ES-I3 (cell line): ENCODE results near the gene DDHD1.
"Not testable (repeated sequence)": the region's sequence is repeated elsewhere in the genome, so short reads cannot be mapped to it uniquely, and the experiment has no call there.

ENCODE experiments used
- H3K36me3 ChIP-seq: 2 replicates; pipeline ENCODE4 v1.6.1; 2013; ENCODE audit warnings: mild to moderate bottlenecking, low read length, control low read depth, moderate library complexity; ENCODE audit not compliant: insufficient read depth
- H3K4me1 ChIP-seq: 2 replicates; pipeline ENCODE4 v1.6.1; 2013; ENCODE audit warnings: mild to moderate bottlenecking, control low read depth, low read length; ENCODE audit not compliant: insufficient read depth
- H3K9ac ChIP-seq: 2 replicates; pipeline ENCODE4 v1.6.1; 2013; ENCODE audit warnings: low read depth, mild to moderate bottlenecking, low read length, moderate library complexity
- H3K9me3 ChIP-seq: 2 replicates; pipeline ENCODE4 v1.6.1; 2013; ENCODE audit warnings: mild to moderate bottlenecking, low read length, moderate library complexity; ENCODE audit not compliant: control insufficient read depth, insufficient read depth

DDHD1 gene

DNA sequence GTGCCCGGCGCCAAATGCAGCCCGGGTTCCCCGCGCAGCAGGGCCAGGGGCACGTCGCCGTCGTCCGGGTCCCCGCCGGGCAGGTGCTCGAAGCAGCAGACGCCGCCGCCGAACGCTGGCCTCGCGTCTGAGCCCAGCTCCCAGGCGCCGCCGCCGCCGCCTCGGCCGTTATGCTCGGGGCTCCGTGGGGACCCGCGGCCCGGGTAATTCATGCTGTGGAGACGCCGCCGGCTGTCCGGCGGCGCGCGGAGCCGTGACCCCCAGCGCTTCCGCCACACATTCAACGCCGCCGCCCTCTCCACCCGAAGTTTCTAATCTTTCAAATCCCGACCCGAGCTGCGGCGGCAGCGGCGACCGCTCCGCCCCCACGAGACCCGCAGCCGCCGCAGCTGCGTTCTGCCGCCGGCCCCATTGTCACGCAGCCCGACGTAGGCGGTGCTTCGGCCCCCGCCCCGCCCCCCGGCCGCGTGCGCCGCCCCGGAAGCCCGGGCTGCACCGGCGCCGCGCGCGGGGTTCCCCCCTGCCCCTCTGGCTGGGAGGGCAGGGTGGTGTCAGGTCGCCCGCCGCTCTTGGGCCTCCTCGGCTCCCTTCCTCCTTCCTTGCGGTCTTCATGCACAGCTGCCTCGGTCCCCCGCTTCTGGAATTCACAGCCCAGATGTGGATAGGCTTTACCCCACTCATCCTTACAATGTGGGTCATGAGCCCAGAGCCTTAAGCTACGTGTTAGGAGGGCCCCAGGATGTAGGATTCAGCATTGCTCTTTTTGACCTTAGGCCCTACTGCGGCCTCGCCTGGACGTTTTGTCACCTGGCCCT lies at the start of gene DDHD1:
Gene DDHD1 (minus strand): TSS at position 437 of the 815 bp plus-strand sequence. CDS start 225 bp downstream, at position 212.
- H3K9me3 ChIP-seq: no peaks in the 10 kb centered on the region
- peak within 1 kb of the TSS; percentile 85 for H3K9ac ChIP-seq
- H3K36me3 ChIP-seq: no peaks in the 10 kb centered on the region
- H3K4me1 ChIP-seq: peaks cover 6% of the 10 kb centered on the region; the same call in 1 of the 2 replicates

DNA sequence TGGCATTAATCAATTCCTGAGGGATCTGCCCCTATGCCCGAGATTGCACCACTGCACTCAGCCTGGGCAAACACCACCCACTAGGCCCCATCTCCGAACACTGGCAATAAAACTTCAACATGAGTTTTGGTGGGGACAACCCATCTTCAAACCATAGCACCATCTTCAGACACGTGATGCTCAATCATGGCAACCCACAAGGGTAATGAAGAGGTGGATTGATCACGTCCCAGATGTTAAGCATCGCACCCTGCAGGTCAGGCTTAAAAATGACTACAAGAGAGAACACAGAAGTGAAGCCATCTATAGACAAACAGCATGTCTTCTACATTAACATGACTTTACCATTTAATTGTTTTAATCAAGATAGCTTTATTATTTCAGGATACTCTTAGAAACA lies 42.8 kb upstream of the DDHD1 start:
- no peaks in the 10 kb centered on the region for H3K9me3 ChIP-seq
- no peaks in the 10 kb centered on the region for H3K36me3 ChIP-seq
- no peak overlapping the region for H3K9ac ChIP-seq
- H3K4me1 ChIP-seq: no peaks in the 10 kb centered on the region

DNA sequence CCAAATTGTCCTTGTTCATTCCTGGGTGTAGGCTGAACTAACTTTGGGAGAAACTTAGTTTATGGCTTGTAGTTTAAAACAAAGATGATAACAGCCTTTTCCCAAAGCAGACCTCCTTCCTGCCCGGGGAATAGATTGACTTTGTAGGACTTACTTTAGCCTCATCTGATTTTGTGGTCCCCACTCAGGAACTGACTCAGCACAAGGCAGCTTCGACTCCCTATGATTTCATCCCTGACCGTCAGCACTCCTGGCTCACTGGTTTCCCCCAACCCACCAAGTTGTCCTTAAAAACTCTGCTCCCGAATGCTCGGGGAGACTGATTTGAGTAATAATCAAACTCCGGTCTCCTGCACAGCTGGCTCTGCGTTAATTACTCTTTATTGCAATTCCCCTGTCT lies 40.1 kb upstream of the DDHD1 start:
- Histone ChIP-seq H3K9me3 (no peaks in the 10 kb centered on the region), H3K9ac (no peak overlapping the region), H3K36me3 (no peaks in the 10 kb centered on the region), H3K4me1 (no peaks in the 10 kb centered on the region)

DNA sequence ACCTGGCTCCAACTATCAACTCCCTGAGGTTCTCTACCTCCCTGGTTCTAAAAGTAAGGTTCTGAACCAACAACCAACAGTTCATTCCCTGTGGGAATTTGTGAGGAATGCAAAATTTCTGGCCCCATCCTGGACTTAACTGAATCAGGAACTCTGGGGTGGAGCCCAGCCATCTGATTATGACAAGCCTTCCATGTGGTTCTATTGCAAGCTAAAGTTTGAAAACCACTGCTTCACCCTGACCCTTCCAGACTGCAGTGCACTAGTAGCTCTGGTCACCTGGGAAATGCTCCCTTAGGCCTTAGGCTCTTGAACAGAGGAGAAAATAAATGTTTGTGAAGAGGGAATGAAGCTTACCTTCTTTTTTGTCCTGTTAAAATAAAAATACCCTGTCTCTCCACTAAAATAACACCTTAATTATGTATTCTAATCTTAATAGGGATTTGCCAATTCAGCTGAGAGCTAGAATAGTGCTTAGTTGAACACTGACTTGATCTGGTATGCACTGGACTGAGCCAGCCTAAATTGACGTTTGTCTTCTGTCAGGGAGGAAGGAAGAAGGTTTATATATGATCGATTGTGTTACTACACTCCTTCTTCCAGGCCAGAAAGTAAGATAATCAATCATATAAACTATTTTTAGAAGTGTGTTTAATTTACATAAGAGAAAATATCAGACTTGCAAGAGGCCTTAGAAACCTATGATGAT lies 39.1 kb upstream of the DDHD1 start:
- no peak overlapping the region for H3K9ac ChIP-seq
- no peaks in the 10 kb centered on the region for H3K4me1 ChIP-seq
- H3K36me3 ChIP-seq: no peaks in the 10 kb centered on the region
- no peaks in the 10 kb centered on the region for H3K9me3 ChIP-seq

DNA sequence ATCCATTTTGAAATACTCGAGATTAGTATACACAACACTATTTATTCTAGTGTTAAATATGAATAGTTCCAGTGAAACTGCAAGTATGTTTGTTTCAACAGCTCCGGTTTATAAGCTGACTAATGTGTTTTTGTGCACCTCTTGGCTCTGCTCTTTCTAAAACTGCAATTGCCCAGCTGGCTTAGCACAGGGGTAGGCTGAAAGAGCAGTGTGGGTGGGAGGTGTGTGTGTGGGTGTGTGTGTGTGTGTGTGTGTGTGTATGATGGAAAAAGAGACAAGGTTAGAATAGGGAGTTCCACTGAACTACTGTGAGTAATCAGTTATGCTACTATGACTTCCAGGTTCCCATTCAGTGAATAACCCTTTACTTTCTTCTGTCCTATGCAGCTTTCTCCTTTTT lies 37.8 kb upstream of the DDHD1 start:
- Histone ChIP-seq H3K4me1 (no peaks in the 10 kb centered on the region), H3K36me3 (no peaks in the 10 kb centered on the region), H3K9ac (no peak overlapping the region), H3K9me3 (no peaks in the 10 kb centered on the region)

DNA sequence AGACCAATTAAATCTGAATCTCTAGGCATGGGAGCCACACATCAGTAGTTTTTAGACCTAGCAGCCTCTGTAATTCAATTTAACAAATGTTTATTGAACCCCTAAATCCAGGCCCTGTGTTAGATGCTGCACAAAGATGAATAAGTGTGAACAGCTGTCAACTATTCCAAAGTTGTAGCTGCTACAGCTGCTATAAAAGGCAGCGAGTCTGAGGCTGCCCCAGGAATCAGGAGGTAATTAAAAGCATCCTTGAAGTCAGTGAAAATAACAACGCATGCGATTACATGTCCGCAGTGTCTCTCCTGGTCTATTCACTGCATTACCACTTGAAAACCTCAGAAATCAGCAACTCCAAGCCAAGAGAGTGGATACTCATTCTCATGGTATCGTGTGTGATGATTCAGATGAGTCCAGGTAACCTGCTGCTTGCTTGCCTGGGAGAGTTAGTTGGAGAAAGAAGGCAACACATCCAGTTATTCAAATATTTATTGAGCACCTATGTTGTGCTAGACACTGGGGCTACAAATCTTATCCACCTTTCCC lies 34.9 kb upstream of the DDHD1 start:
- Histone ChIP-seq H3K9me3 (no peaks in the 10 kb centered on the region), H3K36me3 (no peaks in the 10 kb centered on the region), H3K9ac (no peak overlapping the region), H3K4me1 (peaks cover 6% of the 10 kb centered on the region; the same call in 1 of the 2 replicates)

DNA sequence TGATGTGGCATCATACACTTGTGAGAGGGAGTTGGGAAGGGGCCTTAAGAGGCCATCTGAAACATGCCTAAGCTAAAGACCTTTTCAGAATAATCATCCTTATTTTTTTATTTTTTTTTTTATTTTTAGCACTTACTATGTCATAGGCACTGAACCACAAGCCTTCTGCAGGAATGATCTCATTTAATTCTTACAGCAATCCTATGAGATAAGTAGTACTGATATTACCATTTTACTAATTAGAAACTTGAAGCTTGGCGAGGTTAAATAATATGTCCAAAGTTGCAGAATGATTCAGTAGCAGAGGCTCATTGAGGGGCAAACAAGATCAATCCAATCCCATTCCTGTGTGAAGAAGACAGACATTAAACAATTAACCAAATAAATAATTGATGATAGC lies 33.4 kb upstream of the DDHD1 start:
- H3K9ac ChIP-seq: no peak overlapping the region
- H3K36me3 ChIP-seq: no peaks in the 10 kb centered on the region
- peaks cover 4% of the 10 kb centered on the region; the same call in 1 of the 2 replicates for H3K9me3 ChIP-seq
- H3K4me1 ChIP-seq: peaks cover 6% of the 10 kb centered on the region; the same call in 1 of the 2 replicates

DNA sequence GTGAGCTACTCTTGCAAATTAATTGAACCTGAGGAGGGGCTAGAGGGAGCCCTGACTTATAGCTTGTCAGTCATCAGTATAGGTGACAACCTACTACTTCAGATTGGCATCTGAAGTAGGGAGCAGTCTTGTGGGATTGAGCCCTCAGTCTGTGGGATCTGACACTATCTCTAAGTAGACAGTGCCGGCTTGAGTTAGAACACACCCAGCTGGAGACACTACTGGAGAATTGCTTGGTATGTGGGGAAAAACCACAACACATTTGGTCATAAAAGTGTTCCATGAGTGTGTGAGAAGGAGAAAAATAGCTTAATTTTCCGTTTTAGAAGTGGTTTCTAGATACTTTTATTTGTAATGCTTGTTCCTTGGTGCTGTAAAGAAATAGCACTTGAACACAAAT lies 30.5 kb upstream of the DDHD1 start:
- Histone ChIP-seq H3K9ac (no peak overlapping the region), H3K9me3 (peaks cover 4% of the 10 kb centered on the region; the same call in 1 of the 2 replicates), H3K36me3 (no peaks in the 10 kb centered on the region), H3K4me1 (peaks cover 6% of the 10 kb centered on the region; the same call in 1 of the 2 replicates)

DNA sequence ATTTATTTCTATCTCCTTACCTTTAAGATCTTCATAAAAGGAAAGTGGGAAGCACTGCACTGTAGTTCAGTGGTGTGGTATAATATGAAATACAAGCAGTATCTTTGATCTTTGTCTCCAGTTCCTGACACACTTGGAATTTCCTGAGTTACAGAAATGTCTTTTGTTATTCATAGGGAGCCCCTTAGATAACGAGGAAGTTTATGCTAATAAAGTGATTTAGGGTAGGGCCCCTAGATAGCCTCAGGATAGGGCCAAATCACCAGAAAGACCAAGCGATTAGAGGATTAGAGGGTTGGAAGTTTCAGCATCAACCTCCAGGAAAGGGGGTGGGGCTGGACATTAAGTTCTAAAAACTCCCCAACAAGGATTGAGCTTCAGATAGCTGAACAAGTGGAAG lies 29.9 kb upstream of the DDHD1 start:
- H3K9ac ChIP-seq: no peak overlapping the region
- peaks cover 6% of the 10 kb centered on the region; the same call in 1 of the 2 replicates for H3K4me1 ChIP-seq
- H3K36me3 ChIP-seq: no peaks in the 10 kb centered on the region

DNA sequence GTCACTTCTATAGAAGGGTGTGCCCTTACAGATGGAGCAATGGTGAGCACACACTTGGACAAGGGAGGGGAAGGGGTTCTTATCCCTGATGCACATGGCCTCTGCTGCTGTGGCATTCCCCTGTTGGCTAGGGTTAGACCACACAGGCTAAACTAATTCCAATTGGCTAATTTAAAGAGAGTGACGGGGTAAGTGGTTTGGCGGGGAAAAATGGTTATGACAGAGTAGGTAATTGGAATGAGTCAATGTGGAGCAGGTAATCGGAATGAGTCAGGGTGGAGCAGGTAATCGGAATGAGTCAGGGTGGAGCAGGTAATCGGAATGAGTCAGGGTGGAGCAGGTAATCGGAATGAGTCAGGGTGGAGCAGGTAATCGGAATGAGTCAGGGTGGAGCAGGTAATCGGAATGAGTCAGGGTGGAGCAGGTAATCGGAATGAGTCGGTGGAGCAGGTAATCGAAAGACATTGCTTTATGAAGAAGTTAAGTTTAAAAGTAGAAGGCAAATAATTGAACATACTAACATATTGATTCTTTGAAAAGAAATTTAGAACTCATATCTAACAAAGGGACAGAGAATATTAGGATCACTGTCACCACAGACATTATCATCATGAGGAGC lies 28.4 kb upstream of the DDHD1 start:
- H3K36me3 ChIP-seq, H3K9me3 ChIP-seq, H3K9ac ChIP-seq, H3K4me1 ChIP-seq: not testable (repeated sequence)

More for the DNA sequence above, 29.9 kb upstream of the DDHD1 start:
- H3K9me3 ChIP-seq: peaks cover 4% of the 10 kb centered on the region; the same call in 1 of the 2 replicates

DNA sequence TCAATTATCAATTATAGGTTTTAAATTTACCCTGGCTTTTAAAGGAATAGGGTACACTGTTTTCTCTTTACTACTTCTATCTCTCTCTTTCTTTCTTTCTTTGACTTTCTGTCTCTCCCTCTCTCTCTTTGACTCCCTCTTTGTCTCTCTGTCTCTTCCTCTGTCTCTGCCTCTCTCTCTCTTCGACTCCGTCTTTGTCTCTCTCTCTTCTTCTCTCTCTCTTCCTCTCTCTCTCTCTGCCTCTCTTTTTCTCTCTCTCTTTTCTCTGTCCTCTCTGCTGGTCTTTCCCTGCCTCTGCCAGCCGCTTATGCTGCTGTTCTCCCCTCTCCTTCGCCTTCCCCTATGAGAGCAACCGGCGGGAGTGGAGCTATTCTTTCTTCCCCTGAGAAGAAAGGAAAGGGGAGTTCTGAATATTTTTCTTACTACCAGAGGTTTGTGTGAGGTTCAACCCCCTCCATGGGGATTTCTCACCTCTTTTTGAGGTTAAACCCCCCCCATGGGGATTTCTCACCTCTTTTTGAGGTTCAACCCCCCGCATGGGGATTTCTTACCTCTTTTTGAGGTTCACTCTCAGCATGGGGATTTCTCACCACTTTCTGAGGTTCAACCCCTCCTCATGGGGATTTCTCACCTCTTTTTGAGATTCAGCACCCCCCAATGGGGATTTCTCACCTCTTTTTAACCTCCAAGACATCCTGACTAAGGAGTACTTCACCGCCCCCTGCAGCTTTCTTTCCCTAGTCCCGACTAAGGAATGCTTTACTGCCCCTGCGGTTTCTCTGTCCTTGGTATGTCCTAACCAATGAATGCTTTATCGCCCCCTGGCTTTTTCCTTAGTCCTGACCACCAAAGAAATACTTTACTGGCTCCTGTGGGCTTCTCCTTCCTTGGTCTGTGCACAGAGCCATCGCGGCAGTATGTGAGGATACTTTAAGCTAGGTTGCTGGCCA lies 27.4 kb upstream of the DDHD1 start:
- H3K36me3 ChIP-seq: no peaks in the 10 kb centered on the region
- H3K9ac ChIP-seq: no peak overlapping the region
- H3K4me1 ChIP-seq: peaks cover 6% of the 10 kb centered on the region; the same call in 1 of the 2 replicates
- peaks cover 4% of the 10 kb centered on the region; the same call in 1 of the 2 replicates for H3K9me3 ChIP-seq

DNA sequence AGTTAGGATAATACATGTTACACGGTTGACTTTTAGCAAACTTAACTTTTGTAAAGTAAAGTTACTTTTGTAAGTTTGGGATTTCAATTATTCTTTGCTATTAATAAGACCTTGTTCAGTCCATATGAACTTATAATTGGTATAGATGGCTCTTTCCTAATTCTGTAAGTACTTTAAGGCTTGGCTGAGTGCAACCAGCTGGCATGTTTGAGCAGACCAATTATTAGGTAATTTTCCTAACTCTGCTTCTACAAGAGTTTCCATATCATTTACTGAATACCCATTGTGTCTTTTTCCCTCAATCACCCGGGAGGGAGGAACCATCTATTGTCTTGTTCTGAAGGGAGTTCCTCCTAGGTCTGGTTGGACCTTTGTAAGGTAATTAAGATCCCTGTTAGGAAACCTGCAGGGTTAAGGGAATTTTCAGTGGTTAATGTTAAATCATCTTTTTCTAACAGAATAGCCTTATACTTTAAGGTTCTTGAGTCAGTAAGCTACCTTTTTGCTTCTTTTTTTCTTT lies 26.4 kb upstream of the DDHD1 start:
- not testable (repeated sequence) for H3K36me3 ChIP-seq

DNA sequence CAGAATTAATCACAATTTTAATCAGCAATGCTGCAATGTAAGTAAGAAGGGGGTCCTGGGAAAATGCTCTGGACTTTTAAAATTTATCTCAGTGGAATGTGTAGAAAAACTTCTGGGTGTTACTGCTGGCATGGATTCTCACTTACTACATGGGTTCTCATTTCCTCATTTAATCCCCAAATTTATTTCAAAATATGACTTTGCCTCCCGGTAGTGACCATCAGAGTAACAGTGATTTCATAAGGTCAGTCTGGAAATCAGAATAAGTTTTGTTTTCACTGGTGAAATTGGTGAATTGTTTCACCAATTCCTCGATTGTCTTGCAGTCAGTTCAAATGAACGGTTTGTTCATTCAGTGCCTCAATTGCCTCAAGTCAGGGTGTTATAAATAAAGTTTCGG lies 22.3 kb upstream of the DDHD1 start:
- no peaks in the 10 kb centered on the region for H3K4me1 ChIP-seq
- no peaks in the 10 kb centered on the region for H3K9me3 ChIP-seq
- no peak overlapping the region for H3K9ac ChIP-seq
- H3K36me3 ChIP-seq: no peaks in the 10 kb centered on the region

More for the DNA sequence above, 26.4 kb upstream of the DDHD1 start:
- H3K9me3 ChIP-seq, H3K4me1 ChIP-seq, H3K9ac ChIP-seq: not testable (repeated sequence)
